LNCAP (cell line): ENCODE measurements around the gene ZIC4.

ENCODE experiments used
- TF ChIP-seq, protein P1 (sequence below): fragments of 450-650 bp; IDR thresholded peaks from 2 replicates; pipeline ENCODE4 v1.5.1; 2017; ENCODE audit warnings: mild to moderate bottlenecking

Gene ZIC4

DNA sequence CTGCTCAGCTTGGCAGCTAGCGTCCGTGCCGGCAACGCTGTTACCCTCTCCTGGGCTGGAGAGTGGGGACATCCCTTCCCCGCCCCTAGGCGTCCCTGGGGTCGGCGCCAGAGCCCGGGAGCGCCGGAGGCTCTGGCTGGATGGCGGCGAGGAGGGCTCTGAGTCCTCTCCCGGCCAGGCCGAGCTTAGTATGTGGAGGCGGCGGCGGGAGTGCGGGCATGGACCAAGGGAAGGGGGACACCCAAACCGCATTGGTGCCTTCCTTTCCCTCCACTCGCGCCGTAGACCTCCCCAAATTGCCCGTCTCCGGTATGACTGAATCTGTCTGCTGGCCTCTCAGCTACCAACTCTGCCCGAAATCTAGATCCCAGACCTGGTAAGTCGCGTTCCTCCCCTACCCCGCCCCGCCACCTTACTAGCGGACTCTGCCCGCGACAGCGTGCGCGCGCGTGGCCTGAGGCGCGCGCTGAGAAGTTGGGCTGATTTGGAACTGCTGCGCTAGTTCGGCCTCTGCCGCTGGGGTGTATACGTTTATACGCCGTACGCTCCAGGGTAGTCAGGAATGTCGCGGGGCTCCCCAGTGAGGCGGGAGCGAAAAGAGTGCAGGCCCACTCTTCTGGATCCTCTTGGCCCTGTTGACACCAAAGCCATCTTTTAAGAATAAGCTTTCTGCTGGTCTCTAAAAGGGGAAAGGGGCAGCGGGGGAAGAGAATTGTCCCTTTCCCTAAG, 15.0 kb upstream of the ZIC4 start:
- TF ChIP-seq, protein P1, sequence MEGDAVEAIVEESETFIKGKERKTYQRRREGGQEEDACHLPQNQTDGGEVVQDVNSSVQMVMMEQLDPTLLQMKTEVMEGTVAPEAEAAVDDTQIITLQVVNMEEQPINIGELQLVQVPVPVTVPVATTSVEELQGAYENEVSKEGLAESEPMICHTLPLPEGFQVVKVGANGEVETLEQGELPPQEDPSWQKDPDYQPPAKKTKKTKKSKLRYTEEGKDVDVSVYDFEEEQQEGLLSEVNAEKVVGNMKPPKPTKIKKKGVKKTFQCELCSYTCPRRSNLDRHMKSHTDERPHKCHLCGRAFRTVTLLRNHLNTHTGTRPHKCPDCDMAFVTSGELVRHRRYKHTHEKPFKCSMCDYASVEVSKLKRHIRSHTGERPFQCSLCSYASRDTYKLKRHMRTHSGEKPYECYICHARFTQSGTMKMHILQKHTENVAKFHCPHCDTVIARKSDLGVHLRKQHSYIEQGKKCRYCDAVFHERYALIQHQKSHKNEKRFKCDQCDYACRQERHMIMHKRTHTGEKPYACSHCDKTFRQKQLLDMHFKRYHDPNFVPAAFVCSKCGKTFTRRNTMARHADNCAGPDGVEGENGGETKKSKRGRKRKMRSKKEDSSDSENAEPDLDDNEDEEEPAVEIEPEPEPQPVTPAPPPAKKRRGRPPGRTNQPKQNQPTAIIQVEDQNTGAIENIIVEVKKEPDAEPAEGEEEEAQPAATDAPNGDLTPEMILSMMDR, result no peak

DNA sequence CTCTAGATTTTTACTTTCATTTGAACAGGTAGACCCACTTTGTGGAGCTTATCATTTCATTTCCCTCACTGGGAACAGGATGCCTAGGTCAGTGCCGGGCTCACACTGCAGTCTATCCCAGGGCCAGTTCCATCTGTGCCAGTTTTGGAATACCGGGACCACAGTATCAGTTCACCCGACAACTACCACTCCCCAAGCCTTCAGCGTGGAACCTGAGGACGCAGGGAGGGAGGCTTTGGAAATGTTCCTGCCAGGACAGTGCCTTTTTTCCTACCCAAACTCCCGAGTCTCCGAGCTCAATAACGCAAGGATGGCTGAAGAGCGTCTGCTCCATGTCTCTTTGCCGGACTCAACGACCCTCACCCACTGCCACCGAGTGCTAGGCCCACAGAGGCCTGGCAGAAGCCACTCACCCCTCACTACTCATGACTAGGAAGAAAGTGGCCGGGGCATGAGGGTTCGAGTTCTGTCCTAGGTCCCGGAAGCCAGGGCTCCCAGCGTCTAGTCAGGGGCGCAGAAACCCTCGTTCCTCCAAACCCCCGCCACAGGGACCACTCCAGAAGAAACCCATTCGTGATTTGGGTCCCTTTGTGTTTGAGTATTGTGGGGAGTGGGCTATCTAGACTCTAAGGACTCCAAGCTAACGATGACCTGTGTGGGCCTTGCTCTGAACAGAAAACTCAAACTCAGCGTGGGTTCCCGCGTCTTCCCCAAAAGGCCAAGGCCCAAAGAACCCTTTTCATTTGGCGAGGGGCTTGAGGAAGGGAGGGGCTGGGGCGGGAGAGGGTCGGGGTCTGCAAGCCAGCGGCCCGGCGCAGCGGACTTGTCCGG, 14.2 kb upstream of the ZIC4 start:
- TF ChIP-seq, protein P1, result no peak

DNA sequence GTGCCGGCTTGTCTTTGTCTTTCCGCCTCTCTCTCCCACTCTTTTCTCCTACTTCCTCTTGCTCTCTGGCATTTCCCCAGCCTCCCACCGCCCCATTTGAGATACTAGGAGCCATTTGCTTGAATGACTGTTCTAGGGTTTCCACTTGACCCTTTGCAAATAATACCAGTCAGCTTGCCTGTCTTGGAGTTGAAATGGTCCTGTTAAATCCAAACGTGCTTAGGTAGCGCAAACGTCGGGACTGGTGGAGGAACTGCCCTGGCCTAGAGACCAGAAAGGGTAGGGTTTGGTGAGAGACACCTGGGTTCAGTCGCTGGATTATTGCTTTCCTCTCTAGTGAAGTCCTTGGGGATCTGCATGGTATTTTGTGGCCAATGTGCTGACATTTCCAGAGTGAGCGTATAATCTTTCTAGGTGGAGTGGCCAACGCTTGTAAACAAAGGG, 13.5 kb upstream of the ZIC4 start:
- TF ChIP-seq, protein P1, result no peak

DNA sequence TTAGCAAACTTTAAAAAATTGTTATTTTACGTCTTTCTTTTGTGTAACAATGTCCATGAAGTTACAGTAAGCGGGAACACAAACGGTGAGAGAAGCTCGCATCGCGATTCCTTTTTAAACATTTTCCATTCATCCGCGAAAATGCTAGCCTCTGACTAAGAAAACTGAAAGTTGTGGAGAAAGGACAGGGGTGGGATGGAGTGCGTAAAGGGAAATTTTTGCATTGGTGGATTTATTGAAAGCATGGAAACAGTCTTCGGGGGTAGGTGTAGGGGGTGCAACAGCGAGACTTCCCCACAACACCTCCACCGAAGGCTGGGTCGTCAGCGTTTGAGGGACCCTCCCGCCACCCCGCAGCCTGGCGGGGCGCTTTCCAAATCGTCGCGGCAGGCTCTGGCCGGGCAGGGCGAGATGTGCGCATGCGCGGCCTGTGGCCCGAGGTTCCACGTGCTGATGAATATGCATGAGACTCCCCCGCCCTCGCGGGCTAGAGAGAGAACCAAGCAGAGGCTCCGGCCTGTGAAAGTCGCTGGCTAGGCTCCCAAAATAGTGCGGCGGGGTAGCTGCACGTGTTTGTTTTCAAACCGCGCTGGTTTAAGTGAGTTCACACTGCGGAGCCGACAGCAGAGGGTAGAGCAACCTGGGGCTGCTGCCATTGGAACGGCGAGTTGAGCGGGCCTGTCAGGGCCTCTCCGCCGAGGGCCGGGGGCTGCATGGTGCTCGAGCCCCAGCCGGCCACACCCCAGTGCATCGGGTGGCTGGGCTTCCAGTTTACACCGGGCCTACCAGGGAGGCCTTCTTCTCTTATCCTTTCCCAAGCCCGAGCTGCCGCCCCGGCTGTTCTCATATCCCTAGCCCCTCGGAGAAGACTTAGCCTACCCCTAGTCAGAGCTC, 12.7 kb upstream of the ZIC4 start:
- TF ChIP-seq, protein P1, result no peak

DNA sequence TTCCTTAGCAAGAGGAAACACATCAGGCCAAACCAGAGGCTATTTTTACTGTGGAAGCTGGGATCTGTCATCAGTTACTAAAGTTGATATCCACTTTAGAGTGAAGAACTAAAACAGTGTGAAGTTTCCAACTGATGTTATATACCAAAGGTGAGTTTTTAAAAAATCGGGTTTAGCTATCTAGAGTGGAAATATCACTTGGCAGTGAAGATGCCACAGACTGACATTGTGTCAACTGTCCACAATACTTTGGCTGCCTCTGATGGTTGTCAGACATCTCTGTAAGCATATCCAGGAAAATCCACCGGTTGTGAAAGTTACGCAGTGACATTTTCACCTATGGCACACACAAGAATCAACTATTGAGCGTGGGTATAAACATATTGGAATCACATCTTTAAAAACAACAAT, 12.0 kb upstream of the ZIC4 start:
- TF ChIP-seq, protein P1, result no peak

DNA sequence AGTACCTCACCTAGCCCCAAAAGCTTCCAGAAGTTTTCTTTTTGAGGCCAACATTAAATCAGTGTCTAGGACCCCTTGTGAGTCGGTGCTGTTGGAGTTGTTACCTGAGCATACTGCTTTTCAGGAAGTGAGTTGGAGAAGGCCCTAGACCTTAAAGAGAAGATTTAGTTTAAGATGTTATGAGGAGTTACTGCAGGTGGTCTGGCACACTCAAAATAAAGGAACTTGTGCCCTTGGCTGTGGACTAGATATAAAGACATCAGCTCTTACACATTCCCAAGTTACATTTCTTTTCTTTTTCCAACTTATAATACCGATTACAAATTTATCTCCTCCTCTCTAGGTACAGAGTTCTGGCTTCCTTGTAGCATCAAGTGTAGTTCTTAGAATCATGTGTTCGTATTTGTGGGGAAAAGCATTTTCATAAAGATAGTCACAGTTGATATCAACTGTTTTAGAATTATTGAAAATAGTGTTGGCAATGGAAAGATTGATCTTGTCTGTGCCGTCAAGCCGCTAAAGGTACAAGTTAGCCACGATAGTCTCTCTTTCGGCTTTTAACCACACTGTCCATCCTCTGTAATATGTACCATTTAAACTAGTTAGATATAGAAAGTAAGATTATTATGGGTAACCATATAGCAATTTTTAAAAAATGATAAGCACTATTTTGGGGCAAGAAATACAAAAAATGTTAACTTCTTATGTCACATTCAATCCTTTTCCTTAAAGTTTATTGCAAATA, 11.4 kb upstream of the ZIC4 start:
- TF ChIP-seq, protein P1, result no peak
